Measurements from ENCODE around the gene CREBBP.
A peak's percentile ranks its signal among the peaks of the same experiment; 100 is the strongest.

CREBBP gene

GRCh38 chr16:3735541-3735940 lies 145.0 kb downstream of the CREBBP start:
- DNase-seq (ENCODE audit: low spot score) = no peak

- no peak for DNase-seq (ENCODE audit: low spot score)
Measured at GRCh38 chr16:3734758-3735221, 145.7 kb downstream of the CREBBP start.

GRCh38 chr16:3734084-3734757 lies 146.3 kb downstream of the CREBBP start:
- DNase-seq (ENCODE audit: low spot score) = no peak

GRCh38 chr16:3732171-3732570 lies 148.3 kb downstream of the CREBBP start:
- DNase-seq (ENCODE audit: low spot score) = no peak

- DNase-seq (ENCODE audit: low spot score) = no peak
Measured at GRCh38 chr16:3731126-3731935, 149.2 kb downstream of the CREBBP start.

- no peak for DNase-seq (ENCODE audit: low spot score)
Measured at GRCh38 chr16:3730161-3731125, 150.1 kb downstream of the CREBBP start.

- DNase-seq (ENCODE audit: low spot score) = no peak
Measured at GRCh38 chr16:3729161-3730112, 151.1 kb downstream of the CREBBP start.

GRCh38 chr16:3728424-3729160 lies 151.9 kb downstream of the CREBBP start:
- DNase-seq (ENCODE audit: low spot score) = no peak

- DNase-seq (ENCODE audit: low spot score) = no peak
Measured at GRCh38 chr16:3727806-3728381, 152.6 kb downstream of the CREBBP start.

GRCh38 chr16:3726021-3726687 lies 154.4 kb downstream of the CREBBP start:
- no peak for DNase-seq (ENCODE audit: low spot score)

GRCh38 chr16:3725276-3725675 lies 155.2 kb downstream of the CREBBP start:
- no peak for DNase-seq (ENCODE audit: low spot score)

- no peak for DNase-seq (ENCODE audit: low spot score)
Measured at GRCh38 chr16:3722508-3722907, 158.0 kb downstream of the CREBBP start.

GRCh38 chr16:3720418-3720817 lies 160.1 kb downstream of the CREBBP start:
- DNase-seq (ENCODE audit: low spot score) = no peak

GRCh38 chr16:3718628-3719027 lies 161.9 kb downstream of the CREBBP start:
- DNase-seq (ENCODE audit: low spot score) = no peak

- DNase-seq (ENCODE audit: low spot score) = no peak
Measured at GRCh38 chr16:3718019-3718391, 162.5 kb downstream of the CREBBP start.

- peak; percentile 97 for DNase-seq (ENCODE audit: low spot score)
Measured at GRCh38 chr16:3717235-3718018, 163.1 kb downstream of the CREBBP start, which contains the start of gene TRAP1. Gene TRAP1 (minus strand): TSS chr16:3717524. CDS start chr16:3717508, 16 bp downstream.

GRCh38 chr16:3716831-3717234 lies 163.7 kb downstream of the CREBBP start:
- peak; percentile 47 for DNase-seq (ENCODE audit: low spot score)

GRCh38 chr16:3715430-3715829 lies 165.1 kb downstream of the CREBBP start:
- DNase-seq (ENCODE audit: low spot score) = no peak

Measured in iPS-NIHi11 (cell line).